ENCODE data around the gene RARRES2. TPM values are rescaled to one million over a fixed set of nuclear protein-coding genes. Genes with fewer than 3 reads are reported as not detected.

RARRES2 gene
- total and polyA plus RNA-seq, 2 experiments from 2014 or later: not detected

DNA sequence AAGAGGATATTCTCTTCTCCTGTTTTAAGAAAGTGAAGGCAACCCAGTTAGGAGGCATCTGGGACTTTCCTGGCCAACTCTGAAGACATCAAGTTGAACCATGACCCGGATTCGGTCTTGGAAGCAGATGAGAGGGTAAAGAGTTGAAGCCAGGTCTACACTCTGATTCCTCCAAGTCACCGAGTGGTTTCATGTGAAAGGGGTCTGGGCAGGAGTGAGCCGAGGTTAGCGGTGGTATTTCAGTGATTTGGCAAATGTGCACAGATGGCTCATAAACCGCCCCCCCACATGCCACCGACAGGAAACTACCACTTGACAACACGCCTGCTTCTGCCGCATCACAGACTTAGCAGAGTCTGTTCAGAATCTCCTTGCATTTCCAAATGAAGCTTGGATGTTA is 15.8 kb upstream of the RARRES2 start:
- WGBS, 2 experiments (ENCODE audit: low coverage in 1 of 2, low lambda C conversion rate in 2 of 2, missing lambda C conversion rate in 2 of 2): 45 to 47% methylated on average over 9 of the region's 9 CpGs
- H3K4me2 ChIP-seq (ENCODE audit: unreplicated experiment): no peak overlapping the region
- in situ Hi-C loops (cut with MboI): no loop called here
- TF ChIP-seq EZH2 (IDR thresholded peaks at IDR 0.05; ENCODE audit: insufficient read depth, poor library complexity, severe bottlenecking) (no peak), EZH2phosphoT487 (IDR thresholded peaks at IDR 0.05; ENCODE audit: insufficient read depth, low read depth) (no peak)
- no peaks in the 10 kb centered on the region for H3K79me2 ChIP-seq (ENCODE audit: insufficient read depth)
- no peak overlapping the region for H3K9ac ChIP-seq
- H3K27ac ChIP-seq: no peak overlapping the region
- no peaks in the 10 kb centered on the region for H3K9me2 ChIP-seq (ENCODE audit: insufficient read depth)
- H3K9me3 ChIP-seq (ENCODE audit: low read depth): no peaks in the 10 kb centered on the region
- no peaks in the 10 kb centered on the region for H3F3A ChIP-seq (ENCODE audit: insufficient read depth)
- no peaks in the 10 kb centered on the region for H3K27me3 ChIP-seq (replicated peaks; ENCODE audit: insufficient read depth)
- no peaks in the 10 kb centered on the region for H3K4me1 ChIP-seq (ENCODE audit: insufficient read depth)
- no peak overlapping the region for H3K4me3 ChIP-seq
- H3K36me3 ChIP-seq (ENCODE audit: low read depth): no peaks in the 10 kb centered on the region
- DNase-seq: no peak
- no peaks in the 10 kb centered on the region for H4K20me1 ChIP-seq (ENCODE audit: insufficient read depth)
- H2AFZ ChIP-seq: peak overlapping the region; percentile 34; the same call in 1 of the 2 replicates

DNA sequence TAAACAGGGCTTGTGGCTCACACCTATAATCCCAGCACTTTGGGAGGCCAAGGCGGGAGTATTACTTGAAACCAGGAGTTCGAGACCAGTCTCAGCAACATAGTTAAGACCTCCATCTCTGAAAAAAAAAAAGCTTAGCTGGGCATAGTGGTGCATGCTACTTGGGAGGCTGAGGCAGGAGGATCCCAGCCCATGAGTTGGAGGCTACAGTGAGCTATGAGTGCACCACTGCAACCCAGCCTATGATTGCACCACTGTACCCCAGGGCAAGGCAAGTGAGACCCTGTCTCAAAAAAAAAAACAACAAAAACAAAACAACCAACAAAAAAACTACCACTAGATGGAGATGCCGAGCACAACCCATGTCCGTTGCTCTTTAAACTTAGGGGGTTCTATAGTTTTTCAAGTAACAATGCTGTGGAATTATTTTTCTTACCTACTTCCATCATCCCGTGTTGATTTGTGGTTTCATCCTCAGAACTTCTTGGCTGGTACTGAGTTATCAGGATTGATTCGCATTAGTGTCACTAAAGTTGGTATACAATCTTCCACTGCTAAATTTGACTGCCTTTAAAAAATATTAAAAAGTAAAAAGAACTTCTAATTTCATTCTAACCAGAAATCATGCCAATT is 15.0 kb upstream of the RARRES2 start:
- Histone ChIP-seq H3K4me1 (ENCODE audit: insufficient read depth) (no peaks in the 10 kb centered on the region), H3K79me2 (ENCODE audit: insufficient read depth) (no peaks in the 10 kb centered on the region), H3K9me3 (ENCODE audit: low read depth) (no peaks in the 10 kb centered on the region), H3K4me3 (no peak overlapping the region), H3K27ac (no peak overlapping the region), H3K27me3 (replicated peaks; ENCODE audit: insufficient read depth) (no peaks in the 10 kb centered on the region), H4K20me1 (ENCODE audit: insufficient read depth) (no peaks in the 10 kb centered on the region), H3K9ac (no peak overlapping the region), H3K36me3 (ENCODE audit: low read depth) (no peaks in the 10 kb centered on the region), H2AFZ (peak overlapping the region; percentile 49), H3K4me2 (ENCODE audit: unreplicated experiment) (no peak overlapping the region), H3K9me2 (ENCODE audit: insufficient read depth) (no peaks in the 10 kb centered on the region), H3F3A (ENCODE audit: insufficient read depth) (no peaks in the 10 kb centered on the region)
- no peak for TF ChIP-seq EZH2phosphoT487 (IDR thresholded peaks at IDR 0.05; ENCODE audit: insufficient read depth, low read depth)
- no peak for TF ChIP-seq EZH2 (IDR thresholded peaks at IDR 0.05; ENCODE audit: insufficient read depth, poor library complexity, severe bottlenecking)
- in situ Hi-C loops (cut with MboI): no loop called here
- WGBS, 2 experiments (ENCODE audit: low coverage in 1 of 2, low lambda C conversion rate in 2 of 2, missing lambda C conversion rate in 2 of 2): 22 to 30% methylated on average over 6 of the region's 6 CpGs
- DNase-seq: peak; percentile 48

DNA sequence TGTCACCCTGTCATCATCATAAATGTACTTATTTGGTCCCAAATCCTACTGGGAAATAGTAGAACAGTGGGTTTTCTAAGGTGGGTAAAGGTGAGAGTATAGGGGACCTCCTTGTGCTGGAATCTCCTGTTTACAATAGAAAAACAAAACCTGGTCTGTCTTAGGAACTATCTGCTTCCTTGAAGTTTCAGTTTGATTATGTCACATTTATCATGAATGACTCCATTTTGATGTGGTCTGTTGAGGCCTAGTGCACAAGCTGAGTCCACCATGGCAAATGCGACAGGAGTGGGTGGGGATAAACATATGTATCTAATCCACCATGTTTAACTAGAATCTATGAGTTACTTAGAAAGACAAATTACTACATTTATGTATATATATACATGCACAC is 14.2 kb upstream of the RARRES2 start:
- no peaks in the 10 kb centered on the region for H3K27me3 ChIP-seq (replicated peaks; ENCODE audit: insufficient read depth)
- 53 to 63% methylated on average over 1 of the region's 1 CpG for WGBS, 2 experiments (ENCODE audit: low coverage in 1 of 2, low lambda C conversion rate in 2 of 2, missing lambda C conversion rate in 2 of 2)
- no peaks in the 10 kb centered on the region for H4K20me1 ChIP-seq (ENCODE audit: insufficient read depth)
- no peak for DNase-seq
- H3K9me3 ChIP-seq (ENCODE audit: low read depth): no peaks in the 10 kb centered on the region
- no peak for TF ChIP-seq EZH2 (IDR thresholded peaks at IDR 0.05; ENCODE audit: insufficient read depth, poor library complexity, severe bottlenecking)
- TF ChIP-seq EZH2phosphoT487 (IDR thresholded peaks at IDR 0.05; ENCODE audit: insufficient read depth, low read depth): no peak
- no peak overlapping the region for H2AFZ ChIP-seq
- no peak overlapping the region for H3K27ac ChIP-seq
- no peaks in the 10 kb centered on the region for H3K4me1 ChIP-seq (ENCODE audit: insufficient read depth)
- no peaks in the 10 kb centered on the region for H3F3A ChIP-seq (ENCODE audit: insufficient read depth)
- no peaks in the 10 kb centered on the region for H3K79me2 ChIP-seq (ENCODE audit: insufficient read depth)
- no peak overlapping the region for H3K4me2 ChIP-seq (ENCODE audit: unreplicated experiment)
- H3K36me3 ChIP-seq (ENCODE audit: low read depth): no peaks in the 10 kb centered on the region
- no peak overlapping the region for H3K9ac ChIP-seq
- no peaks in the 10 kb centered on the region for H3K9me2 ChIP-seq (ENCODE audit: insufficient read depth)
- H3K4me3 ChIP-seq: no peak overlapping the region
- in situ Hi-C loops (cut with MboI): no loop called here

DNA sequence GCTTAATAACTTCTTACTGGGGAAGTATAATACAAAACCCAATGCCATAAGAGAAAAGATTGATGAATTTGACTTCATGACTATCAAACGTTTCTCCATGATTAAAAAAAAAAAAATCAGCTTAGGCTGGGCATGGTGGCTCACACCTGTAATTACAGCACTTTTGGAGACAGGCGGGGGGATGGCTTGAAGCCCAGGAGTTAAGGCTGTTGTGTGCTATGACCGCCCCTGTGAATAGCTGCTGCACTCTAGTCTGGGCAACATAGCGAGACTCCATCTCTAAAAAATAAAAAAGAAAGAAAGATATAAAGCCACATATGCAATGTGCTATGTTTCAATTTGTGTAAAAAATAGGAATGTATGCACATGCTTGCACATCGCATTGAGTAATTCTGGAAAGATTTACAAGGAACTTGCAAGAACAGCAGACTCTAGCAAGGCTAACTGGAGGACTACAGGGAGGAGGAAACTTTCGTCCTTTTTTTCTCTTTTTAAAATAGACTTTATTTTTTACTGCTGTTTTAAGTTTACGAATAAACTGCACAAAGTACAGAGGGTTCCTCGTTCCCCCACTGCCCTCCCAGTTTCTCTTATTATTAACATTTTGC is 10.3 kb upstream of the RARRES2 start:
- Histone ChIP-seq H3K4me2 (ENCODE audit: unreplicated experiment) (no peak overlapping the region), H4K20me1 (ENCODE audit: insufficient read depth) (no peaks in the 10 kb centered on the region), H3K9me3 (ENCODE audit: low read depth) (no peaks in the 10 kb centered on the region), H3K79me2 (ENCODE audit: insufficient read depth) (no peaks in the 10 kb centered on the region), H3K4me1 (ENCODE audit: insufficient read depth) (no peaks in the 10 kb centered on the region), H3K36me3 (ENCODE audit: low read depth) (no peaks in the 10 kb centered on the region), H3K9me2 (ENCODE audit: insufficient read depth) (no peaks in the 10 kb centered on the region), H3K27ac (no peak overlapping the region), H3F3A (ENCODE audit: insufficient read depth) (no peaks in the 10 kb centered on the region), H2AFZ (0 out of 2 replicates have a peak overlapping the region, but pooled peaks have one; percentile 8), H3K27me3 (replicated peaks; ENCODE audit: insufficient read depth) (no peaks in the 10 kb centered on the region), H3K4me3 (no peak overlapping the region), H3K9ac (no peak overlapping the region)
- in situ Hi-C loops (cut with MboI): no loop called here
- DNase-seq: peak; percentile 64
- WGBS, 2 experiments (ENCODE audit: low coverage in 1 of 2, low lambda C conversion rate in 2 of 2, missing lambda C conversion rate in 2 of 2): 7 to 9% methylated on average over 8 of the region's 8 CpGs
- no peak for TF ChIP-seq EZH2 (IDR thresholded peaks at IDR 0.05; ENCODE audit: insufficient read depth, poor library complexity, severe bottlenecking)
- no peak for TF ChIP-seq EZH2phosphoT487 (IDR thresholded peaks at IDR 0.05; ENCODE audit: insufficient read depth, low read depth)

Data from GM23248 (cell line).